ENCODE measurements around the gene GSTM4.

- TF ChIP-seq POLR2A (IDR thresholded peaks at IDR 0.05) = no peak
- TF ChIP-seq, protein P1, sequence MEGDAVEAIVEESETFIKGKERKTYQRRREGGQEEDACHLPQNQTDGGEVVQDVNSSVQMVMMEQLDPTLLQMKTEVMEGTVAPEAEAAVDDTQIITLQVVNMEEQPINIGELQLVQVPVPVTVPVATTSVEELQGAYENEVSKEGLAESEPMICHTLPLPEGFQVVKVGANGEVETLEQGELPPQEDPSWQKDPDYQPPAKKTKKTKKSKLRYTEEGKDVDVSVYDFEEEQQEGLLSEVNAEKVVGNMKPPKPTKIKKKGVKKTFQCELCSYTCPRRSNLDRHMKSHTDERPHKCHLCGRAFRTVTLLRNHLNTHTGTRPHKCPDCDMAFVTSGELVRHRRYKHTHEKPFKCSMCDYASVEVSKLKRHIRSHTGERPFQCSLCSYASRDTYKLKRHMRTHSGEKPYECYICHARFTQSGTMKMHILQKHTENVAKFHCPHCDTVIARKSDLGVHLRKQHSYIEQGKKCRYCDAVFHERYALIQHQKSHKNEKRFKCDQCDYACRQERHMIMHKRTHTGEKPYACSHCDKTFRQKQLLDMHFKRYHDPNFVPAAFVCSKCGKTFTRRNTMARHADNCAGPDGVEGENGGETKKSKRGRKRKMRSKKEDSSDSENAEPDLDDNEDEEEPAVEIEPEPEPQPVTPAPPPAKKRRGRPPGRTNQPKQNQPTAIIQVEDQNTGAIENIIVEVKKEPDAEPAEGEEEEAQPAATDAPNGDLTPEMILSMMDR (IDR thresholded peaks at IDR 0.05) = no peak
Measured at GRCh38 chr1:109630898-109631512, 24.9 kb upstream of the GSTM4 start.
